ENCODE results near the gene SASH1.
"Not testable (repeated sequence)": the region's sequence is repeated elsewhere in the genome, so short reads cannot be mapped to it uniquely, and the experiment has no call there.

SASH1 gene

GRCh38 chr6:148385379-148385778 lies 42.7 kb downstream of the SASH1 start:
- H2AFZ ChIP-seq (ENCODE audit: low read depth, low read length), result no peak overlapping the region
- H3K4me1 ChIP-seq (ENCODE audit: insufficient read depth, low read length), result no peaks in the 10 kb centered on the region
- peaks cover 3% of the 10 kb centered on the region for H3K9me3 ChIP-seq (ENCODE audit: low read length)
- no peaks in the 10 kb centered on the region for H3K36me3 ChIP-seq (ENCODE audit: insufficient read depth, low read length)
- no peak overlapping the region for H3K4me3 ChIP-seq (ENCODE audit: low read length)
- no peaks in the 10 kb centered on the region for H3K27me3 ChIP-seq (ENCODE audit: insufficient read depth, low read length)

DNA sequence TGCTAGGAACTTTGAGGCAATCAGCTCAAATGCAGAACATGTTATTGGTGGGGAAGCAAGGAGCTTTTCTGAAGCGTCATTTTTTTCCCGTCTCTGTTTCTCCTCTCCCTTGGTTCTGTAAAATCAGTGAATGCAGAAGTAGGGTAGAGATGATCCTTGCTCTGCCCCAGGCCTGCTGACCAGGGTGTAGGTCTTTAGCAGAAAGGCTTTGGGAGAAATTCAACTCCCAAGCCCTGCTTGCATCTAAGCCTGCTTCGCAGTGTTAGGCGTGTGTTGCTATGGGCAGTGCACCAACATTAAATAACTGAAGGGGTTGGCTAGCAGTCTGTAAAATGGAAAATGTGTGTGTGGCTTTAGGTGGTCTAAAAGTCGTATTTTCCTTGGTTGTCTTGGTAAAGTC lies 45.9 kb downstream of the SASH1 start:
- Histone ChIP-seq H3K36me3 (ENCODE audit: insufficient read depth, low read length) (no peaks in the 10 kb centered on the region), H3K4me1 (ENCODE audit: insufficient read depth, low read length) (no peaks in the 10 kb centered on the region), H3K4me3 (ENCODE audit: low read length) (no peak overlapping the region), H3K27me3 (ENCODE audit: insufficient read depth, low read length) (no peaks in the 10 kb centered on the region), H2AFZ (ENCODE audit: low read depth, low read length) (no peak overlapping the region), H3K9me3 (ENCODE audit: low read length) (no peaks in the 10 kb centered on the region)

- no peaks in the 10 kb centered on the region for H3K27me3 ChIP-seq (ENCODE audit: insufficient read depth, low read length)
- no peaks in the 10 kb centered on the region for H3K9me3 ChIP-seq (ENCODE audit: low read length)
- no peak overlapping the region for H2AFZ ChIP-seq (ENCODE audit: low read depth, low read length)
- H3K4me1 ChIP-seq (ENCODE audit: insufficient read depth, low read length), result no peaks in the 10 kb centered on the region
- peaks cover under 1% of the 10 kb centered on the region for H3K36me3 ChIP-seq (ENCODE audit: insufficient read depth, low read length)
- no peak overlapping the region for H3K4me3 ChIP-seq (ENCODE audit: low read length)
Observed at GRCh38 chr6:148389086-148389485, 46.4 kb downstream of the SASH1 start.

DNA sequence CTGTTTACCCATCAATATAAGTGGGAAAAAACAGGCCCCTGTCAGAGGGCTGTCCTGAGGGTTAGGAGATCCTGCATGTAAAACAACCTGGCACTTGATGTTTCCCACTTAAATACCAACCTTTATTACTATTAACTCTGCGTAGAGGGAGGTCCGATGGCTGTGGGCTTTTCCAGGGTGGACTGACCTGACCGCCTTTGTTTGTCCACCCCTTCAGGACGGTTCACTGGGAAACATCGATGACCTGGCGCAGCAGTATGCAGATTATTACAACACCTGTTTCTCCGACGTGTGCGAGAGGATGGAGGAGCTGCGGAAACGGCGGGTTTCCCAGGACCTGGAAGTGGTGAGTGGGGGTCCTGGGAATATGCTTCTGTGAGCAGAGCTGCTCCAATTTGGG lies 47.3 kb downstream of the SASH1 start:
- peaks cover 2% of the 10 kb centered on the region for H3K36me3 ChIP-seq (ENCODE audit: insufficient read depth, low read length)
- no peaks in the 10 kb centered on the region for H3K9me3 ChIP-seq (ENCODE audit: low read length)
- no peak overlapping the region for H2AFZ ChIP-seq (ENCODE audit: low read depth, low read length)
- no peak overlapping the region for H3K4me3 ChIP-seq (ENCODE audit: low read length)
- no peaks in the 10 kb centered on the region for H3K27me3 ChIP-seq (ENCODE audit: insufficient read depth, low read length)
- H3K4me1 ChIP-seq (ENCODE audit: insufficient read depth, low read length), result no peaks in the 10 kb centered on the region

- not testable (repeated sequence) for H3K9me3 ChIP-seq (ENCODE audit: low read length); H3K36me3 ChIP-seq (ENCODE audit: insufficient read depth, low read length); H3K4me3 ChIP-seq (ENCODE audit: low read length); H3K27me3 ChIP-seq (ENCODE audit: insufficient read depth, low read length); H3K4me1 ChIP-seq (ENCODE audit: insufficient read depth, low read length); H2AFZ ChIP-seq (ENCODE audit: low read depth, low read length)
Observed at GRCh38 chr6:148392127-148392526, 49.5 kb downstream of the SASH1 start.

DNA sequence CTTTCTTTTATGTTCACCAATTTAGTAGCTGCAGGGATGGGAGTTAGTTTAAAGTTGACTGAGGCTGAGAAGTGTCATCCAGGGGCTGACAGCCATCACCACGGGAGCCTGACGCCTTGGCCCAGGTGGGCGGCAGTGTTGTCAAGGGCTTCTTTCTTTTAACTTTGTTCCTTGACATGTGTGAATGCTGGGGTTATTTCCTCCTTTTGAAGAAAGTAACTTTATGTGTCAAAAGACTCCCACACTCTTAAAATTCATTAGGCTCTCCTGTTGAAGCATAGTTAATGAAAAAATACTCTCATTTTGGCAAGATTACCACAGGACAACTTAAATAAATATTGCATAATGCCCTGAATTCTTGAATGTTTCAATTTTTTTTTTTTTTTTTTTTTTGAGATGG lies 50.0 kb downstream of the SASH1 start:
- Histone ChIP-seq H3K36me3 (ENCODE audit: insufficient read depth, low read length) (peaks cover 2% of the 10 kb centered on the region), H2AFZ (ENCODE audit: low read depth, low read length) (no peak overlapping the region), H3K9me3 (ENCODE audit: low read length) (no peaks in the 10 kb centered on the region), H3K4me1 (ENCODE audit: insufficient read depth, low read length) (no peaks in the 10 kb centered on the region), H3K27me3 (ENCODE audit: insufficient read depth, low read length) (no peaks in the 10 kb centered on the region), H3K4me3 (ENCODE audit: low read length) (no peak overlapping the region)

GRCh38 chr6:148395583-148396101 lies 53.0 kb downstream of the SASH1 start:
- Histone ChIP-seq H3K27me3 (ENCODE audit: insufficient read depth, low read length) (no peaks in the 10 kb centered on the region), H3K9me3 (ENCODE audit: low read length) (no peaks in the 10 kb centered on the region), H3K36me3 (ENCODE audit: insufficient read depth, low read length) (peaks cover 4% of the 10 kb centered on the region), H2AFZ (ENCODE audit: low read depth, low read length) (no peak overlapping the region), H3K4me1 (ENCODE audit: insufficient read depth, low read length) (peaks cover 4% of the 10 kb centered on the region), H3K4me3 (ENCODE audit: low read length) (no peak overlapping the region)

- H3K4me1 ChIP-seq (ENCODE audit: insufficient read depth, low read length), result peaks cover 4% of the 10 kb centered on the region
Observed at GRCh38 chr6:148396411-148396810, 53.8 kb downstream of the SASH1 start.

DNA sequence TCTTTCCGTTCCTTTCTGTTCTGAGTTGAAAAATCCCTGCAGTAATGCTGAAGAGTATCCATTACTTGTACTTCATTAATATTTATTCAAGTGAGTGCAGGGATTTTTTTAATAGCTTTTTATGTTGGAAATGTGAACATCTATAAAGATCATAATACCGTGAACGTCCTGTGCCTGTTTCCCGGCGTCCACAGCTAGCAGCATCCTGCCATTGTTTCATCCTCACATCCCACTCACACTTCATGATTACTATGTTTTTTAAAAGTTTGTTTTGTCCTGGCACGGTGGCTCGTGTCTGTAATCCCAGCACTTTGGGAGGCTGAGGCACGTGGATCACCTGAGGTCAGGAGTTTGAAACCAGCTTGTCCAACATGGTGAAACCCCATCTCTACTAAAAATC lies 54.3 kb downstream of the SASH1 start:
- H3K9me3 ChIP-seq (ENCODE audit: low read length), result no peaks in the 10 kb centered on the region
- peaks cover 4% of the 10 kb centered on the region for H3K36me3 ChIP-seq (ENCODE audit: insufficient read depth, low read length)
- peaks cover 4% of the 10 kb centered on the region for H3K4me1 ChIP-seq (ENCODE audit: insufficient read depth, low read length)

More at GRCh38 chr6:148396411-148396810, 53.8 kb downstream of the SASH1 start:
- Histone ChIP-seq H2AFZ (ENCODE audit: low read depth, low read length) (no peak overlapping the region), H3K4me3 (ENCODE audit: low read length) (no peak overlapping the region), H3K36me3 (ENCODE audit: insufficient read depth, low read length) (peaks cover 4% of the 10 kb centered on the region), H3K9me3 (ENCODE audit: low read length) (no peaks in the 10 kb centered on the region), H3K27me3 (ENCODE audit: insufficient read depth, low read length) (no peaks in the 10 kb centered on the region)

GRCh38 chr6:148398244-148398643 lies 55.6 kb downstream of the SASH1 start:
- Histone ChIP-seq H3K36me3 (ENCODE audit: insufficient read depth, low read length) (peaks cover 4% of the 10 kb centered on the region), H3K4me3 (ENCODE audit: low read length) (no peak overlapping the region), H3K27me3 (ENCODE audit: insufficient read depth, low read length) (no peaks in the 10 kb centered on the region), H3K4me1 (ENCODE audit: insufficient read depth, low read length) (peaks cover 4% of the 10 kb centered on the region), H3K9me3 (ENCODE audit: low read length) (no peaks in the 10 kb centered on the region), H2AFZ (ENCODE audit: low read depth, low read length) (no peak overlapping the region)

More for the DNA sequence above, 54.3 kb downstream of the SASH1 start:
- Histone ChIP-seq H3K4me3 (ENCODE audit: low read length) (no peak overlapping the region), H3K27me3 (ENCODE audit: insufficient read depth, low read length) (no peaks in the 10 kb centered on the region), H2AFZ (ENCODE audit: low read depth, low read length) (no peak overlapping the region)

DNA sequence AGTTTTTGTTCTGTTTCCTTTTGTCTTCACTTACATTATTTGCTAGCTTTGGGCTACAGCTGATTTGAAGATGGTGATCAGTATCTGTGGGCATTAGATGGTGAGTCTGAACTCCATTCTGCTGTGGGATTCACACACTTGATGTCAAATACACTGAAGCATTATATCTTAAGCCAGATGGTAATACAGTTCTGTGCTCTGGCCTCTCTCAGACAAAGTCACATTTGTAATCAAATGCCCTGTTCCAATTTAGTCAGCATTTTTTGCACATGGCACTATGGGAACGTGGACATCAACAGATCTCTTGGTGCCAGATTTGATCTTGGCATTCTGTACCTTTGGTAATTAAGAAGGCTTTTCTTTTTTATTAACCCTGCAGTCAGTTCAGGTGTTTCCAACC lies 56.0 kb downstream of the SASH1 start:
- peaks cover 4% of the 10 kb centered on the region for H3K4me1 ChIP-seq (ENCODE audit: insufficient read depth, low read length)
- no peaks in the 10 kb centered on the region for H3K27me3 ChIP-seq (ENCODE audit: insufficient read depth, low read length)
- H3K4me3 ChIP-seq (ENCODE audit: low read length), result no peak overlapping the region
- H3K9me3 ChIP-seq (ENCODE audit: low read length), result no peaks in the 10 kb centered on the region
- H2AFZ ChIP-seq (ENCODE audit: low read depth, low read length), result no peak overlapping the region
- H3K36me3 ChIP-seq (ENCODE audit: insufficient read depth, low read length), result peaks cover 4% of the 10 kb centered on the region

DNA sequence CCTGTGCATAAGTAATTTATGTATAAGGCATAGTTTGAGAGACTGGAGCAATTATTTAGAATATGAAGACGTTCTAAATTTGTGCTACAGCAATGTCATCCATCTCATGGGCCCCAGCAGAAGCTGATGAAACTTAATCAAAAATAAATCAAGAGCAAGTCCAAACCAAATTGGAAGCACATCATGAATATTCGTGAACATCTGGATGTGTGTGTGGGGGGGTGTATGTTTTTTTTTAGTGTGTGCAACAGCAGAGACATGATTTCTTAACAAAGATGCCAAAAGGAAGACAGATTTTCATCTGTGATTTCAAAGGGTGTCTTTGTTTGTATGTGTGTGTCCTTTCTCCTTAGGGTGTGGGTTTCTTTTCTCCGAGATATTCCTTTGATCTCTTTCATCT lies 58.9 kb downstream of the SASH1 start:
- Histone ChIP-seq H3K4me3 (ENCODE audit: low read length) (no peak overlapping the region), H3K9me3 (ENCODE audit: low read length) (no peaks in the 10 kb centered on the region), H2AFZ (ENCODE audit: low read depth, low read length) (no peak overlapping the region), H3K36me3 (ENCODE audit: insufficient read depth, low read length) (peaks cover 2% of the 10 kb centered on the region), H3K4me1 (ENCODE audit: insufficient read depth, low read length) (peaks cover 4% of the 10 kb centered on the region), H3K27me3 (ENCODE audit: insufficient read depth, low read length) (no peaks in the 10 kb centered on the region)

- Histone ChIP-seq H3K27me3 (ENCODE audit: insufficient read depth, low read length) (no peaks in the 10 kb centered on the region), H2AFZ (ENCODE audit: low read depth, low read length) (no peak overlapping the region)
Observed at GRCh38 chr6:148404456-148405054, 61.9 kb downstream of the SASH1 start.

GRCh38 chr6:148405894-148406293 lies 63.3 kb downstream of the SASH1 start:
- H3K4me1 ChIP-seq (ENCODE audit: insufficient read depth, low read length), result no peaks in the 10 kb centered on the region
- no peak overlapping the region for H3K4me3 ChIP-seq (ENCODE audit: low read length)
- H2AFZ ChIP-seq (ENCODE audit: low read depth, low read length), result no peak overlapping the region
- no peaks in the 10 kb centered on the region for H3K36me3 ChIP-seq (ENCODE audit: insufficient read depth, low read length)
- no peaks in the 10 kb centered on the region for H3K9me3 ChIP-seq (ENCODE audit: low read length)
- no peaks in the 10 kb centered on the region for H3K27me3 ChIP-seq (ENCODE audit: insufficient read depth, low read length)

More at GRCh38 chr6:148404456-148405054, 61.9 kb downstream of the SASH1 start:
- Histone ChIP-seq H3K36me3 (ENCODE audit: insufficient read depth, low read length) (no peaks in the 10 kb centered on the region), H3K4me3 (ENCODE audit: low read length) (no peak overlapping the region), H3K4me1 (ENCODE audit: insufficient read depth, low read length) (no peaks in the 10 kb centered on the region), H3K9me3 (ENCODE audit: low read length) (no peaks in the 10 kb centered on the region)
